Loucy (cell line): ENCODE measurements around the gene PTPA.

Experiments used
- CTCF ChIP-seq: fragments of 200-600 bp; sonication (generic); conservative IDR thresholded peaks from 2 replicates; pipeline ENCODE4 v1.5.1; 2014; ENCODE audit warnings: mild to moderate bottlenecking, antibody characterized with exemption, low read length
- EZH2phosphoT487 ChIP-seq: fragments of 200-600 bp; IDR thresholded peaks from 2 replicates; pipeline ENCODE4 v1.6.1; 2018; ENCODE audit warnings: antibody characterized with exemption, mild to moderate bottlenecking, moderate library complexity, borderline replicate concordance

GRCh38 chr9:129142138-129142935 is 31.1 kb downstream of the PTPA start:
- TF ChIP-seq CTCF (no peak), EZH2phosphoT487 (no peak)
